Activated CD8-positive, alpha-beta memory T cell treated with anti-CD3 and anti-CD28 coated beads for 1 hour (primary cell): Measurements from ENCODE around the gene SERTAD3.
"Not testable (repeated sequence)": the region's sequence is repeated elsewhere in the genome, so short reads cannot be mapped to it uniquely, and the experiment has no call there.

ENCODE experiments used
- DNase-seq, 2 donors: peaks; one replicate each; pipeline ENCODE4 v3.0.0-alpha.2; 2020; ENCODE audit warnings: low read depth in 1 of 2; ENCODE audit errors: extremely low read depth in 1 of 2

The SERTAD3 gene

GRCh38 chr19:40458597-40458974 is 14.5 kb upstream of the SERTAD3 start:
- no peak for DNase-seq

GRCh38 chr19:40457953-40458596 is 13.9 kb upstream of the SERTAD3 start:
- no peak for DNase-seq

GRCh38 chr19:40457048-40457447 is 12.9 kb upstream of the SERTAD3 start:
- DNase-seq: no peak

- DNase-seq: not testable (repeated sequence)
Measured at GRCh38 chr19:40453943-40454342, 9.8 kb upstream of the SERTAD3 start.

GRCh38 chr19:40453151-40453735 is 9.1 kb upstream of the SERTAD3 start:
- DNase-seq: no peak

- DNase-seq: no peak
Measured at GRCh38 chr19:40452016-40452415, 7.9 kb upstream of the SERTAD3 start.

GRCh38 chr19:40450664-40451063 is 6.5 kb upstream of the SERTAD3 start:
- DNase-seq: no peak

- no peak for DNase-seq
Measured at GRCh38 chr19:40449506-40449905, 5.4 kb upstream of the SERTAD3 start.

- no peak for DNase-seq
Measured at GRCh38 chr19:40446263-40446784, 2.2 kb upstream of the SERTAD3 start.

- DNase-seq: no peak
Measured at GRCh38 chr19:40445780-40446262, 1.7 kb upstream of the SERTAD3 start.

- no peak for DNase-seq
Measured at GRCh38 chr19:40444825-40445312, 734 bp upstream of the SERTAD3 start.

GRCh38 chr19:40443131-40443999 is 770 bp downstream of the SERTAD3 start:
- peak; percentile 98 for DNase-seq

- no peak for DNase-seq
Measured at GRCh38 chr19:40442328-40443130, 1.6 kb downstream of the SERTAD3 start.

- no peak for DNase-seq
Measured at GRCh38 chr19:40441719-40442253, 2.3 kb downstream of the SERTAD3 start.

- no peak for DNase-seq
Measured at GRCh38 chr19:40438284-40438683, 5.9 kb downstream of the SERTAD3 start.

- peak in 1 of 2 donors; percentile 32 for DNase-seq
Measured at GRCh38 chr19:40433391-40434216, 10.5 kb downstream of the SERTAD3 start.

GRCh38 chr19:40432760-40433159 is 11.4 kb downstream of the SERTAD3 start:
- DNase-seq: not testable (repeated sequence)

GRCh38 chr19:40431698-40432097 is 12.4 kb downstream of the SERTAD3 start:
- DNase-seq: no peak

GRCh38 chr19:40430242-40430641 is 13.9 kb downstream of the SERTAD3 start:
- DNase-seq: not testable (repeated sequence)
